ENCODE measurements around the gene CLIP2. TPM values are rescaled to one million over a fixed set of nuclear protein-coding genes. Genes with fewer than 3 reads are reported as not detected.

The CLIP2 gene
- total RNA-seq, 1 experiment from 2014 or later, result 37.9 TPM

DNA sequence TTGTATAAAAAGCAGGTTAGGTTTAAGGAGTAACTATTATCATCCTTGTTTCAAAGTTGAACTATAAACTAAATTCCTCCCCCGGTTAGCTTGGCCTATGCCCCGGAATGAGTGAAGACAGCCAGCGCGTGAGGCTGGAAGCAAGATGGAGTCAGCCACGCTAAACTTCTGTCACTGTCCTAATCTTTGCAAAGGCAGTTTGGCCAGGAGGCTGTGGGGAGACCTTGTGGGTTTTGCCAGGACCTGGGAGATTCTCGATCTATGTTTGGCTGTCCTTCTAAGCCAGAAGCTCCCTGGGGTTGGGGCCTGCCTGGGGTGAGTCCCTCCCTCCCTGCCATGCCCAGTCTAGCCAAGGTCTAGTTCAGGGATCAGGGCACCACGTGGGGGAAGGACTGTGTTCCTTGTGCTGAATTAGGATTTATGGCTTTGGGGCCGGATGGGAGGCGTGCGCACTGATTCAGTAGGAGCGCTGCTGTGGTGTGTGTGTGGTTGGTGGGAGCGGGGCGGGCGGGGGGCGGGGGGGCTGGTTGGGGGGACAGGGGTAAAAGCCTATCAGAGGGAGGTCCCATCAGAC lies 163.6 kb downstream of the CLIP2 start:
- Histone ChIP-seq H3K4me1 (replicated peaks; ENCODE audit: insufficient read depth) (peaks cover 7% of the 10 kb centered on the region), H3K27ac (peak overlapping the region; percentile 91), H3K27me3 (ENCODE audit: insufficient read depth, low read depth) (no peaks in the 10 kb centered on the region), H3K36me3 (ENCODE audit: low read depth) (no peaks in the 10 kb centered on the region), H3K4me2 (peak overlapping the region; percentile 9; the same call in 1 of the 2 replicates), H3F3A (ENCODE audit: insufficient read depth, low read depth) (peaks cover 14% of the 10 kb centered on the region), H3K4me3 (no peak overlapping the region), H3K9me2 (ENCODE audit: insufficient read depth) (no peaks in the 10 kb centered on the region), H2AFZ (no peak overlapping the region), H3K9me3 (ENCODE audit: insufficient read depth, low read depth) (no peaks in the 10 kb centered on the region), H4K20me1 (ENCODE audit: insufficient read depth) (no peaks in the 10 kb centered on the region), H3K79me2 (ENCODE audit: low read depth) (peaks cover 25% of the 10 kb centered on the region)
- DNase-seq, result no peak
- intact Hi-C loops (cut with micrococcal nuclease; ENCODE audit: unreplicated experiment), result loop anchor here (1.0 to 5.0 kb wide), 3 partner anchors 23 to 184 kb away; no protein-coding TSS in a partner anchor
- BruUV-seq (replicated peaks), result TSS peak; percentile 16
- ChIA-PET POLR2A (ENCODE audit: unreplicated experiment) (no interaction called here), CTCF (no interaction called here)
- TF ChIP-seq, protein P1, sequence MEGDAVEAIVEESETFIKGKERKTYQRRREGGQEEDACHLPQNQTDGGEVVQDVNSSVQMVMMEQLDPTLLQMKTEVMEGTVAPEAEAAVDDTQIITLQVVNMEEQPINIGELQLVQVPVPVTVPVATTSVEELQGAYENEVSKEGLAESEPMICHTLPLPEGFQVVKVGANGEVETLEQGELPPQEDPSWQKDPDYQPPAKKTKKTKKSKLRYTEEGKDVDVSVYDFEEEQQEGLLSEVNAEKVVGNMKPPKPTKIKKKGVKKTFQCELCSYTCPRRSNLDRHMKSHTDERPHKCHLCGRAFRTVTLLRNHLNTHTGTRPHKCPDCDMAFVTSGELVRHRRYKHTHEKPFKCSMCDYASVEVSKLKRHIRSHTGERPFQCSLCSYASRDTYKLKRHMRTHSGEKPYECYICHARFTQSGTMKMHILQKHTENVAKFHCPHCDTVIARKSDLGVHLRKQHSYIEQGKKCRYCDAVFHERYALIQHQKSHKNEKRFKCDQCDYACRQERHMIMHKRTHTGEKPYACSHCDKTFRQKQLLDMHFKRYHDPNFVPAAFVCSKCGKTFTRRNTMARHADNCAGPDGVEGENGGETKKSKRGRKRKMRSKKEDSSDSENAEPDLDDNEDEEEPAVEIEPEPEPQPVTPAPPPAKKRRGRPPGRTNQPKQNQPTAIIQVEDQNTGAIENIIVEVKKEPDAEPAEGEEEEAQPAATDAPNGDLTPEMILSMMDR (conservative IDR thresholded peaks at IDR 0.05), result no peak
- no peak for TF ChIP-seq EZH2 (IDR thresholded peaks at IDR 0.05; ENCODE audit: low read depth)

DNA sequence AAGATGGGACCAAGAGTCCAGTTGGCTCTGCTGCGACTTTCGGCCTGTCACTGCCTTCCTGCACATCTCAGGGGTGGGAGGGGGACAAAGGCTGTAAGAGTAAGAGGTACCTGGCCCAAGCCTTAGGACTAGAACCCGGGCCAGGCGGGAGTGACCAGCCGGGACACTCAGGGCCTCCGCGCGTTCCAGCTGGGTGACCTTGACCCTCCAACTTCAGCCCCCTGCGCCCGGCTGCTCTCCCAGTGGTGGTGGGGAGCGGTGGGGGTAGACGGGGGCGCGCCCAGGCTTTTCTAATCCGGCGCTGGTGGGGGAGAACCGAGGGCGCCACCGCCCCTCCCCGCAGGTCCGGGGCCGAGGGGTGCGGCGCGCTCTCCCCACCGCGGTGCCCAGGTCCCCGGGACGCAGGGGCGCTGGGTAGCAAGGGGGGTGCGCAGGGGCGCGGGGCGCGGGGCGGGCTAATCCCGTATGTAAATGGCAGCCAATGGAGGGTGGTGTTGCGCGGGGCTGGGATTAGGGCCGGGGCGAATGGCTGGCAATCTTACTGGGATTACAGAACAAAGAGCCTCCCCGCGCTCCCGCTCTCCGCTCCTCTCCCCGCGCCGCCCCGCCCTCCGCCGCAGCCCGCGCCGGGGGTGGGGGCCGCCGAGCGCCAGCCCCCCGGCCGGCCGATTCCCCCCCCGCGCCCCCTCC lies 164.3 kb downstream of the CLIP2 start, which contains the start of gene GTF2IRD1:
Gene GTF2IRD1 (plus strand): TSS at position 585 of the 690 bp plus-strand sequence. CDS start 54,175 bp downstream, outside the sequence.
- peaks cover 25% of the 10 kb centered on the region for H3K79me2 ChIP-seq (ENCODE audit: low read depth)
- no peaks in the 10 kb centered on the region for H3K9me2 ChIP-seq (ENCODE audit: insufficient read depth)
- BruUV-seq (replicated peaks), result no TSS peak
- H3K4me2 ChIP-seq, result peak within 1 kb of the TSS; percentile 76
- ChIA-PET POLR2A (ENCODE audit: unreplicated experiment) (no interaction called here), CTCF (no interaction called here)
- DNase-seq, result peak in 1 of 2 experiments; percentile 62
- H3K4me3 ChIP-seq, result peak within 1 kb of the TSS; percentile 59
- no peak for TF ChIP-seq EZH2 (IDR thresholded peaks at IDR 0.05; ENCODE audit: low read depth)
- TF ChIP-seq, protein P1 (conservative IDR thresholded peaks at IDR 0.05), result no peak
- peaks cover 14% of the 10 kb centered on the region for H3F3A ChIP-seq (ENCODE audit: insufficient read depth, low read depth)
- no peaks in the 10 kb centered on the region for H3K9me3 ChIP-seq (ENCODE audit: insufficient read depth, low read depth)
- H3K4me1 ChIP-seq (replicated peaks; ENCODE audit: insufficient read depth), result peaks cover 7% of the 10 kb centered on the region
- H3K27ac ChIP-seq, result peak within 1 kb of the TSS; percentile 91
- no peaks in the 10 kb centered on the region for H3K36me3 ChIP-seq (ENCODE audit: low read depth)
- no peak within 1 kb of the TSS for H2AFZ ChIP-seq
- no peaks in the 10 kb centered on the region for H4K20me1 ChIP-seq (ENCODE audit: insufficient read depth)
- intact Hi-C loops (cut with micrococcal nuclease; ENCODE audit: unreplicated experiment), result loop anchor here (2.0 to 5.0 kb wide), 2 partner anchors 29 to 184 kb away; no protein-coding TSS in a partner anchor
- H3K27me3 ChIP-seq (ENCODE audit: insufficient read depth, low read depth), result no peaks in the 10 kb centered on the region

GRCh38 chr7:74454021-74454924 lies 165.1 kb downstream of the CLIP2 start:
- BruUV-seq (replicated peaks), result no TSS peak
- peak overlapping the region; percentile 76 for H3K4me2 ChIP-seq
- no peak overlapping the region for H3K27ac ChIP-seq
- ChIA-PET POLR2A (ENCODE audit: unreplicated experiment) (no interaction called here), CTCF (interaction anchor here (0.6 kb wide), 1 partner anchor 84 kb away, joined by 4 read pairs; no protein-coding TSS in a partner anchor)
- H3K79me2 ChIP-seq (ENCODE audit: low read depth), result peaks cover 25% of the 10 kb centered on the region
- no peaks in the 10 kb centered on the region for H3K9me2 ChIP-seq (ENCODE audit: insufficient read depth)
- no peak for DNase-seq
- H3K4me3 ChIP-seq, result peak overlapping the region; percentile 59
- H2AFZ ChIP-seq, result no peak overlapping the region
- TF ChIP-seq, protein P1 (conservative IDR thresholded peaks at IDR 0.05), result no peak
- TF ChIP-seq EZH2 (IDR thresholded peaks at IDR 0.05; ENCODE audit: low read depth), result no peak
- intact Hi-C loops (cut with micrococcal nuclease; ENCODE audit: unreplicated experiment), result loop anchor here (5.0 kb wide), 1 partner anchor 183 kb away; no protein-coding TSS in a partner anchor
- H3K9me3 ChIP-seq (ENCODE audit: insufficient read depth, low read depth), result no peaks in the 10 kb centered on the region
- H3K4me1 ChIP-seq (replicated peaks; ENCODE audit: insufficient read depth), result peaks cover 7% of the 10 kb centered on the region
- H3K36me3 ChIP-seq (ENCODE audit: low read depth), result no peaks in the 10 kb centered on the region
- no peaks in the 10 kb centered on the region for H4K20me1 ChIP-seq (ENCODE audit: insufficient read depth)
- H3F3A ChIP-seq (ENCODE audit: insufficient read depth, low read depth), result peaks cover 14% of the 10 kb centered on the region
- H3K27me3 ChIP-seq (ENCODE audit: insufficient read depth, low read depth), result no peaks in the 10 kb centered on the region

Data from PC-9 (cell line).